ENCODE results near the gene GADD45G. TPM values are rescaled to one million over a fixed set of nuclear protein-coding genes. Genes with fewer than 3 reads are reported as not detected.
A peak's percentile ranks its signal among the peaks of the same experiment; 100 is the strongest.

Gene GADD45G
- total and polyA plus RNA-seq, 2 of the 8 experiments (the other 6 are each of a cell fraction or from before 2014, with no cell fraction given), result 7.0 to 11.4 TPM

DNA sequence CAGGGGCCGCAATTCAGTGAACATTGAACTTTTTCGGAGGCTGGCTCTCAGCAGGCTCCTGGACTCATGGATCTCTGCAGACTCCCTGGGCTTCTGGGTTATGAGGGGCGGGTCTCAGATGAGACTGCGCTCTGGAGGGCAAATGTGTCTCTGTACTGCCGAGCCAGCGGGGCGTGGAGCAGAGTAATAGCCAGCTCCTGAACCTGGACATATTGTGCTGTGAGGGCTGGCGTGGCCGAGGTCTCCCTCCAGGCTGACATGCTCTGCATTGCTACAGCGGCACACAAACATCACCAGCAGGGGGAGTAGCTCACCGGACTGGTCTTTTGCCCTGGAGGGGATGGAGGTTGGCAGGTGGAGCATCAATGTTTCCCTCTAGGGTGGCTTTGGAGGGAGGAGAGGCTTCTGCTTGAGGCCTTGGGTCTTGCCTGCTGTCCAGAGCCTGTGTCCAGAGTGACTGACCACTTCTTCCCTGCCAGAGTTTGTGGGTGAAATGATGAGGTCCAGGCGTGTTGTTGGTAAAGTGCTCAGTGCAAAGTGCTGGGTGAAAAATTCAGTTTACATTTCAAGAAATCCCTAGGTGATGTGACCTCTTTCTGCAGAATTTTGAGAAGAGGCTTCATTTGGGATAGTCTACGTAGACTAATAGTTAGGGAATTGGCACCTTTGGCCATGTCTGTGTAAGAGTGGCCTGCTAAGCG is 10.9 kb upstream of the GADD45G start:
- no peaks in the 10 kb centered on the region for H3K36me3 ChIP-seq (ENCODE audit: control insufficient read depth in 2 of 4, insufficient read depth in 4 of 4, low read length in 3 of 4)
- no peak overlapping the region for H2BK12ac ChIP-seq (ENCODE audit: low read depth, low read length)
- FAIRE-seq, result peak; percentile 7
- H2AK5ac ChIP-seq (ENCODE audit: low read depth, low read length), result no peak overlapping the region
- H3K4ac ChIP-seq (replicated peaks; ENCODE audit: insufficient read length, low read depth, low read length), result no peak overlapping the region
- H3K27ac ChIP-seq (ENCODE audit: low read depth, low read length), result no peak overlapping the region
- H3K79me1 ChIP-seq (ENCODE audit: low read depth, low read length), result no peaks in the 10 kb centered on the region
- no peak overlapping the region for H2BK5ac ChIP-seq (ENCODE audit: low read depth, low read length)
- H4K8ac ChIP-seq (ENCODE audit: extremely low read depth, insufficient read depth, low read length), result no peak overlapping the region; the same call in none of the 2 replicates
- H3K18ac ChIP-seq (ENCODE audit: extremely low read depth, low read length), result no peak overlapping the region
- DNase-seq (ENCODE audit: low read depth in 1 of 2, low spot score in 2 of 2), result peak in 1 of 2 experiments; percentile 87
- H3K23me2 ChIP-seq (ENCODE audit: low read depth, low read length), result no peaks in the 10 kb centered on the region
- no peak overlapping the region for H3K9ac ChIP-seq (replicated peaks in 1 of 4; ENCODE audit: extremely low read depth in 1 of 4, low read depth in 3 of 4, low read length in 3 of 4)
- no peak overlapping the region for H2BK120ac ChIP-seq (replicated peaks; ENCODE audit: low read depth, low read length)
- ChIA-PET CTCF (ENCODE audit: partially characterized antibody) (interaction anchor here (0.5 to 8.1 kb wide), 82 partner anchors 8 to 1683 kb away, joined by 3 to 162 read pairs (median 4); no protein-coding TSS in a partner anchor), POLR2A (ENCODE audit: partially characterized antibody) (interaction anchor here (1.1 to 4.2 kb wide), 2 partner anchors 9 to 165 kb away, joined by 3 to 35 read pairs; partner anchors contain the start of gene GADD45G)
- H4K91ac ChIP-seq (replicated peaks; ENCODE audit: insufficient read length, low read length), result no peak overlapping the region
- peak overlapping the region; percentile 38; the same call in 1 of the 2 replicates for H2AFZ ChIP-seq (ENCODE audit: low read length)
- H3K23ac ChIP-seq (ENCODE audit: insufficient read length), result no peak overlapping the region
- no peak overlapping the region for H3K4me2 ChIP-seq (ENCODE audit: insufficient read depth in 1 of 2, low read depth in 2 of 2, low read length in 2 of 2)
- no peak overlapping the region; the same call in 1 of the 2 replicates for H2BK20ac ChIP-seq (ENCODE audit: low read length)
- H2BK15ac ChIP-seq (ENCODE audit: low read length), result no peak overlapping the region
- H3K14ac ChIP-seq (ENCODE audit: insufficient read length), result no peak overlapping the region
- no peaks in the 10 kb centered on the region for H3K27me3 ChIP-seq (replicated peaks in 1 of 4; ENCODE audit: control insufficient read depth in 3 of 4, extremely low read depth in 1 of 4, insufficient read depth in 3 of 4, low read length in 3 of 4)
- H3K4me1 ChIP-seq (replicated peaks in 1 of 4; ENCODE audit: control insufficient read depth in 3 of 4, insufficient read depth in 4 of 4, low read length in 3 of 4), result peaks cover 4 to 8% (median 6%) of the 10 kb centered on the region in 4 experiments
- no peaks in the 10 kb centered on the region for H3K79me2 ChIP-seq (ENCODE audit: control insufficient read depth in 1 of 2, insufficient read depth in 2 of 2, low read length in 2 of 2)
- H3K56ac ChIP-seq (replicated peaks; ENCODE audit: insufficient read length, low read depth, low read length), result no peak overlapping the region
- 55% methylated on average over 14 of the region's 14 CpGs; no CpG with 5 or more reads in 1 of the 2 experiments for WGBS, 2 experiments (ENCODE audit: extremely low coverage in 1 of 2, insufficient coverage in 1 of 2, insufficient read length in 1 of 2, insufficient replicate concordance in 2 of 2, low coverage in 1 of 2, low lambda C conversion rate in 2 of 2, missing lambda C conversion rate in 1 of 2)
- H4K20me1 ChIP-seq (replicated peaks in 1 of 2; ENCODE audit: control insufficient read depth in 1 of 2, insufficient read depth in 2 of 2, low read length in 2 of 2), result no peaks in the 10 kb centered on the region
- H3K9me3 ChIP-seq (ENCODE audit: insufficient read depth in 2 of 2, low read depth in 1 of 2, low read length in 1 of 2), result no peaks in the 10 kb centered on the region
- H4K5ac ChIP-seq (ENCODE audit: insufficient read length, low read depth, low read length), result no peak overlapping the region
- H3K4me3 ChIP-seq (ENCODE audit: extremely low read depth in 1 of 4, insufficient read depth in 2 of 4, low read depth in 3 of 4, low read length in 4 of 4), result no peak overlapping the region
- TF ChIP-seq CREB1 (IDR thresholded peaks at IDR 0.05) (peak; percentile 46; the same call in 1 of the 2 replicates), CTCF (IDR thresholded peaks at IDR 0.05; ENCODE audit: control extremely low read depth in 1 of 3, insufficient read depth in 1 of 3, low read depth in 1 of 3, low read length in 3 of 3) (peak; percentile 88 to 98 (median 98)), TEAD4 (IDR thresholded peaks at IDR 0.05; ENCODE audit: low read depth, low read length) (peak; percentile 64; the same call in 1 of the 2 replicates), POLR2A (IDR thresholded peaks at IDR 0.05; ENCODE audit: control extremely low read depth in 1 of 2, low read depth in 2 of 2, low read length in 2 of 2) (no peak), TBP (IDR thresholded peaks at IDR 0.05; ENCODE audit: low read depth, low read length) (peak; percentile 20; the same call in 1 of the 2 replicates), RAD21 (IDR thresholded peaks at IDR 0.05 in 1 of 2, conservative IDR thresholded peaks at IDR 0.05 in 1 of 2; ENCODE audit: low read depth in 2 of 2, low read length in 2 of 2) (peak; percentile 72 to 77), RXRA (IDR thresholded peaks at IDR 0.05; ENCODE audit: insufficient read depth, low read depth, low read length) (no peak), SIN3A (conservative IDR thresholded peaks at IDR 0.05 in 1 of 2, IDR thresholded peaks at IDR 0.05 in 1 of 2; ENCODE audit: low read depth in 1 of 2, low read length in 2 of 2) (peak in 1 of 2 experiments; percentile 61; a peak in 1 of 4 replicates)
- TF ChIP-seq, protein P1, sequence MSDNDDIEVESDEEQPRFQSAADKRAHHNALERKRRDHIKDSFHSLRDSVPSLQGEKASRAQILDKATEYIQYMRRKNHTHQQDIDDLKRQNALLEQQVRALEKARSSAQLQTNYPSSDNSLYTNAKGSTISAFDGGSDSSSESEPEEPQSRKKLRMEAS (IDR thresholded peaks at IDR 0.05), result peak; percentile 53; the same call in 1 of the 2 replicates
